Measurements from ENCODE around the gene KCNT2. TPM values are rescaled to one million over a fixed set of nuclear protein-coding genes. Genes with fewer than 3 reads are reported as not detected.

KCNT2 gene
- total and polyA plus RNA-seq, 2 of the 8 experiments (the other 6 are each of a cell fraction or from before 2014, with no cell fraction given) = 2.3 to 10.2 TPM

- no peak overlapping the region for H2BK120ac ChIP-seq (replicated peaks; ENCODE audit: low read depth, low read length)
- no peak overlapping the region for H3K14ac ChIP-seq (ENCODE audit: insufficient read length)
- no peak overlapping the region for H3K27ac ChIP-seq (ENCODE audit: low read depth, low read length)
- no peak for TF ChIP-seq TAF1 (IDR thresholded peaks at IDR 0.05; ENCODE audit: low read depth, low read length)
- no peak for TF ChIP-seq KDM4A (IDR thresholded peaks at IDR 0.05; ENCODE audit: low read depth, low read length, severe bottlenecking)
- no peak for TF ChIP-seq SIX5 (IDR thresholded peaks at IDR 0.05; ENCODE audit: low read depth, low read length)
- no peak for TF ChIP-seq HDAC6 (IDR thresholded peaks at IDR 0.05; ENCODE audit: low read depth, low read length)
- no peak for TF ChIP-seq SIN3A (conservative IDR thresholded peaks at IDR 0.05 in 1 of 2, IDR thresholded peaks at IDR 0.05 in 1 of 2; ENCODE audit: low read depth in 1 of 2, low read length in 2 of 2)
- no peak for TF ChIP-seq EGR1 (IDR thresholded peaks at IDR 0.05; ENCODE audit: borderline replicate concordance, low read depth, low read length)
- TF ChIP-seq NANOG (IDR thresholded peaks at IDR 0.05; ENCODE audit: insufficient read depth, low read depth, low read length, poor library complexity, severe bottlenecking) = no peak
- no peaks in the 10 kb centered on the region for H3K36me3 ChIP-seq (ENCODE audit: control insufficient read depth in 2 of 4, insufficient read depth in 4 of 4, low read length in 3 of 4)
- no peak overlapping the region for H2BK12ac ChIP-seq (ENCODE audit: low read depth, low read length)
- H2BK15ac ChIP-seq (ENCODE audit: low read length) = no peak overlapping the region
- H3K4me2 ChIP-seq (ENCODE audit: insufficient read depth in 1 of 2, low read depth in 2 of 2, low read length in 2 of 2) = no peak overlapping the region
- no peaks in the 10 kb centered on the region for H3K79me2 ChIP-seq (ENCODE audit: control insufficient read depth in 1 of 2, insufficient read depth in 2 of 2, low read length in 2 of 2)
- whole genome bisulfite sequencing, 2 experiments (ENCODE audit: extremely low coverage in 1 of 2, insufficient coverage in 1 of 2, insufficient read length in 1 of 2, insufficient replicate concordance in 2 of 2, low coverage in 1 of 2, low lambda C conversion rate in 2 of 2, missing lambda C conversion rate in 1 of 2) = 91% methylated on average over 3 of the region's 3 CpGs; no CpG with 5 or more reads in 1 of the 2 experiments
- no peak overlapping the region for H3K56ac ChIP-seq (replicated peaks; ENCODE audit: insufficient read length, low read depth, low read length)
- H4K20me1 ChIP-seq (replicated peaks in 1 of 2; ENCODE audit: control insufficient read depth in 1 of 2, insufficient read depth in 2 of 2, low read length in 2 of 2) = no peaks in the 10 kb centered on the region
- no peak overlapping the region for H3K4me3 ChIP-seq (ENCODE audit: extremely low read depth in 1 of 4, insufficient read depth in 2 of 4, low read depth in 3 of 4, low read length in 4 of 4)
- H3K23me2 ChIP-seq (ENCODE audit: low read depth, low read length) = no peaks in the 10 kb centered on the region
- H3K18ac ChIP-seq (ENCODE audit: extremely low read depth, low read length) = no peak overlapping the region
- ChIA-PET CTCF (ENCODE audit: partially characterized antibody) (interaction anchor here (1.3 kb wide), 1 partner anchor 294 kb away, joined by 3 read pairs; no protein-coding TSS in a partner anchor), POLR2A (ENCODE audit: partially characterized antibody) (interaction anchor here (1.7 to 2.1 kb wide), 2 partner anchors 42 to 43 kb away, joined by 3 to 9 read pairs; partner anchors contain the start of gene KCNT2)
- H3K9ac ChIP-seq (replicated peaks in 1 of 4; ENCODE audit: extremely low read depth in 1 of 4, low read depth in 3 of 4, low read length in 3 of 4) = no peak overlapping the region
- H4K91ac ChIP-seq (replicated peaks; ENCODE audit: insufficient read length, low read length) = no peak overlapping the region
- no peak overlapping the region for H2AFZ ChIP-seq (ENCODE audit: low read length)
- H2BK20ac ChIP-seq (ENCODE audit: low read length) = no peak overlapping the region
- no peaks in the 10 kb centered on the region for H3K9me3 ChIP-seq (ENCODE audit: insufficient read depth in 2 of 2, low read depth in 1 of 2, low read length in 1 of 2)
- H4K8ac ChIP-seq (ENCODE audit: extremely low read depth, insufficient read depth, low read length) = no peak overlapping the region
- H3K79me1 ChIP-seq (ENCODE audit: low read depth, low read length) = no peaks in the 10 kb centered on the region
- H2AK5ac ChIP-seq (ENCODE audit: low read depth, low read length) = no peak overlapping the region
- no peaks in the 10 kb centered on the region for H3K4me1 ChIP-seq (replicated peaks in 1 of 4; ENCODE audit: control insufficient read depth in 3 of 4, insufficient read depth in 4 of 4, low read length in 3 of 4)
- no peak overlapping the region for H2BK5ac ChIP-seq (ENCODE audit: low read depth, low read length)
- H3K27me3 ChIP-seq (replicated peaks in 1 of 4; ENCODE audit: control insufficient read depth in 3 of 4, extremely low read depth in 1 of 4, insufficient read depth in 3 of 4, low read length in 3 of 4) = no peaks in the 10 kb centered on the region
- no peak overlapping the region for H3K23ac ChIP-seq (ENCODE audit: insufficient read length)
- DNase-seq (ENCODE audit: low read depth in 1 of 2, low spot score in 2 of 2) (no peak), FAIRE-seq (no peak)
- no peak overlapping the region for H4K5ac ChIP-seq (ENCODE audit: insufficient read length, low read depth, low read length)
- H3K4ac ChIP-seq (replicated peaks; ENCODE audit: insufficient read length, low read depth, low read length) = no peak overlapping the region
Observed at GRCh38 chr1:196651079-196651478, 42.8 kb upstream of the KCNT2 start.

Measured in H1 (cell line).